ENCODE measurements around the gene DNAH14.
"Not testable (repeated sequence)": the region's sequence is repeated elsewhere in the genome, so short reads cannot be mapped to it uniquely, and the experiment has no call there.

DNA sequence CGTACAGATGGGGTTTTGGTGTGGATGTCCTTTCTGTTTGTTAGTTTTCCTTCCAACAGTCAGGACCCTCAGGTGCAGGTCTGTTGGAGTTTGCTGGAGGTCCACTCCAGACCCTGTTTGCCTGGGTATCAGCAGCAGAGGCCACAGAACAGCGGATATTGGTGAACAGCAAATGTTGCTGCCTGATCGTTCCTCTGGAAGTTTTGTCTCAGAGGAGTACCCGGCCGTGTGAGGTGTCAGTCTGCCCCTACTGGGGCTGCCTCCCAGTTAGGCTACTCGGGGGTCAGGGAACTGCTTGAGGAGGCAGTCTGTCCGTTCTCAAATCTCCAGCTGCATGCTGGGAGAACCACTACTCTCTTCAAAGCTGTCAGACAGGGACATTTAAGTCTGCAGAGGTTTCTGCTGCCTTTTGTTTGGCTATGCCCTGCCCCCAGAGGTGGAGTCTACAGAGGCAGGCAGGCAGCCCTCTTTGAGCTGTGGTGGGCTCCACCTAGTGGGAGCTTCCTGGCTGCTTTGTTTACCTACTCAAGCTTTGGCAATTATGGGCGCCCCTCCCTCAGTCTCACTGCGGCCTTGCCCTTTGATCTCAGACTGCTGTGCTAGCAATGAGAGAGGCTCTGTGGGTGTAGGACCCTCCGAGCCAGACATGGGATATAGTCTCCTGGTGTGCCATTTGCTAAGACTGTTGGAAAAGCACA, 16.3 kb downstream of the DNAH14 start:
- TF ChIP-seq CREB1 (IDR thresholded peaks at IDR 0.05); CREB1 (CRISPR knock-in tag; IDR thresholded peaks at IDR 0.05); ZSCAN29 (IDR thresholded peaks at IDR 0.05); CHD1 (IDR thresholded peaks at IDR 0.05; ENCODE audit: low read length); ELF1 (tag; IDR thresholded peaks at IDR 0.05); CBX2 (IDR thresholded peaks at IDR 0.05; ENCODE audit: insufficient read depth, low read length, poor library complexity, severe bottlenecking); POLR2A (conservative IDR thresholded peaks at IDR 0.05); SAFB2 (IDR thresholded peaks at IDR 0.05; ENCODE audit: borderline replicate concordance, low read depth, low read length, severe bottlenecking); JUNB (CRISPR knock-in tag; conservative IDR thresholded peaks at IDR 0.05): not testable (repeated sequence)
- TF ChIP-seq, protein P1, sequence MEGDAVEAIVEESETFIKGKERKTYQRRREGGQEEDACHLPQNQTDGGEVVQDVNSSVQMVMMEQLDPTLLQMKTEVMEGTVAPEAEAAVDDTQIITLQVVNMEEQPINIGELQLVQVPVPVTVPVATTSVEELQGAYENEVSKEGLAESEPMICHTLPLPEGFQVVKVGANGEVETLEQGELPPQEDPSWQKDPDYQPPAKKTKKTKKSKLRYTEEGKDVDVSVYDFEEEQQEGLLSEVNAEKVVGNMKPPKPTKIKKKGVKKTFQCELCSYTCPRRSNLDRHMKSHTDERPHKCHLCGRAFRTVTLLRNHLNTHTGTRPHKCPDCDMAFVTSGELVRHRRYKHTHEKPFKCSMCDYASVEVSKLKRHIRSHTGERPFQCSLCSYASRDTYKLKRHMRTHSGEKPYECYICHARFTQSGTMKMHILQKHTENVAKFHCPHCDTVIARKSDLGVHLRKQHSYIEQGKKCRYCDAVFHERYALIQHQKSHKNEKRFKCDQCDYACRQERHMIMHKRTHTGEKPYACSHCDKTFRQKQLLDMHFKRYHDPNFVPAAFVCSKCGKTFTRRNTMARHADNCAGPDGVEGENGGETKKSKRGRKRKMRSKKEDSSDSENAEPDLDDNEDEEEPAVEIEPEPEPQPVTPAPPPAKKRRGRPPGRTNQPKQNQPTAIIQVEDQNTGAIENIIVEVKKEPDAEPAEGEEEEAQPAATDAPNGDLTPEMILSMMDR (IDR thresholded peaks at IDR 0.05 in 2 of 3, conservative IDR thresholded peaks at IDR 0.05 in 1 of 3; ENCODE audit: insufficient read depth in 2 of 3, low read depth in 1 of 3, low read length in 3 of 3), result peak in 2 of 3 experiments; percentile 20 to 64; a peak in 4 of 6 replicates
- TF ChIP-seq, protein P2, sequence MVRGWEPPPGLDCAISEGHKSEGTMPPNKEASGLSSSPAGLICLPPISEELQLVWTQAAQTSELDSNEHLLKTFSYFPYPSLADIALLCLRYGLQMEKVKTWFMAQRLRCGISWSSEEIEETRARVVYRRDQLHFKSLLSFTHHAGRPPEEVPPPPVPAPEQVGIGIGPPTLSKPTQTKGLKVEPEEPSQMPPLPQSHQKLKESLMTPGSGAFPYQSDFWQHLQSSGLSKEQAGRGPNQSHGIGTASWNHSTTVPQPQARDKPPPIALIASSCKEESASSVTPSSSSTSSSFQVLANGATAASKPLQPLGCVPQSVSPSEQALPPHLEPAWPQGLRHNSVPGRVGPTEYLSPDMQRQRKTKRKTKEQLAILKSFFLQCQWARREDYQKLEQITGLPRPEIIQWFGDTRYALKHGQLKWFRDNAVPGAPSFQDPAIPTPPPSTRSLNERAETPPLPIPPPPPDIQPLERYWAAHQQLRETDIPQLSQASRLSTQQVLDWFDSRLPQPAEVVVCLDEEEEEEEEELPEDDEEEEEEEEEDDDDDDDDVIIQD (CRISPR knock-in tag; IDR thresholded peaks at IDR 0.05), result not testable (repeated sequence)
- TF ChIP-seq, protein P3, sequence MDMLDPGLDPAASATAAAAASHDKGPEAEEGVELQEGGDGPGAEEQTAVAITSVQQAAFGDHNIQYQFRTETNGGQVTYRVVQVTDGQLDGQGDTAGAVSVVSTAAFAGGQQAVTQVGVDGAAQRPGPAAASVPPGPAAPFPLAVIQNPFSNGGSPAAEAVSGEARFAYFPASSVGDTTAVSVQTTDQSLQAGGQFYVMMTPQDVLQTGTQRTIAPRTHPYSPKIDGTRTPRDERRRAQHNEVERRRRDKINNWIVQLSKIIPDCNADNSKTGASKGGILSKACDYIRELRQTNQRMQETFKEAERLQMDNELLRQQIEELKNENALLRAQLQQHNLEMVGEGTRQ (CRISPR knock-in tag; IDR thresholded peaks at IDR 0.05), result not testable (repeated sequence)
- TF ChIP-seq, protein P4, sequence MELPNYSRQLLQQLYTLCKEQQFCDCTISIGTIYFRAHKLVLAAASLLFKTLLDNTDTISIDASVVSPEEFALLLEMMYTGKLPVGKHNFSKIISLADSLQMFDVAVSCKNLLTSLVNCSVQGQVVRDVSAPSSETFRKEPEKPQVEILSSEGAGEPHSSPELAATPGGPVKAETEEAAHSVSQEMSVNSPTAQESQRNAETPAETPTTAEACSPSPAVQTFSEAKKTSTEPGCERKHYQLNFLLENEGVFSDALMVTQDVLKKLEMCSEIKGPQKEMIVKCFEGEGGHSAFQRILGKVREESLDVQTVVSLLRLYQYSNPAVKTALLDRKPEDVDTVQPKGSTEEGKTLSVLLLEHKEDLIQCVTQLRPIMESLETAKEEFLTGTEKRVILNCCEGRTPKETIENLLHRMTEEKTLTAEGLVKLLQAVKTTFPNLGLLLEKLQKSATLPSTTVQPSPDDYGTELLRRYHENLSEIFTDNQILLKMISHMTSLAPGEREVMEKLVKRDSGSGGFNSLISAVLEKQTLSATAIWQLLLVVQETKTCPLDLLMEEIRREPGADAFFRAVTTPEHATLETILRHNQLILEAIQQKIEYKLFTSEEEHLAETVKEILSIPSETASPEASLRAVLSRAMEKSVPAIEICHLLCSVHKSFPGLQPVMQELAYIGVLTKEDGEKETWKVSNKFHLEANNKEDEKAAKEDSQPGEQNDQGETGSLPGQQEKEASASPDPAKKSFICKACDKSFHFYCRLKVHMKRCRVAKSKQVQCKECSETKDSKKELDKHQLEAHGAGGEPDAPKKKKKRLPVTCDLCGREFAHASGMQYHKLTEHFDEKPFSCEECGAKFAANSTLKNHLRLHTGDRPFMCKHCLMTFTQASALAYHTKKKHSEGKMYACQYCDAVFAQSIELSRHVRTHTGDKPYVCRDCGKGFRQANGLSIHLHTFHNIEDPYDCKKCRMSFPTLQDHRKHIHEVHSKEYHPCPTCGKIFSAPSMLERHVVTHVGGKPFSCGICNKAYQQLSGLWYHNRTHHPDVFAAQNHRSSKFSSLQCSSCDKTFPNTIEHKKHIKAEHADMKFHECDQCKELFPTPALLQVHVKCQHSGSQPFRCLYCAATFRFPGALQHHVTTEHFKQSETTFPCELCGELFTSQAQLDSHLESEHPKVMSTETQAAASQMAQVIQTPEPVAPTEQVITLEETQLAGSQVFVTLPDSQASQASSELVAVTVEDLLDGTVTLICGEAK (IDR thresholded peaks at IDR 0.05), result not testable (repeated sequence)
- TF ChIP-seq, protein P4 (CRISPR knock-in tag; IDR thresholded peaks at IDR 0.05), result not testable (repeated sequence)
- TF ChIP-seq, protein P5, sequence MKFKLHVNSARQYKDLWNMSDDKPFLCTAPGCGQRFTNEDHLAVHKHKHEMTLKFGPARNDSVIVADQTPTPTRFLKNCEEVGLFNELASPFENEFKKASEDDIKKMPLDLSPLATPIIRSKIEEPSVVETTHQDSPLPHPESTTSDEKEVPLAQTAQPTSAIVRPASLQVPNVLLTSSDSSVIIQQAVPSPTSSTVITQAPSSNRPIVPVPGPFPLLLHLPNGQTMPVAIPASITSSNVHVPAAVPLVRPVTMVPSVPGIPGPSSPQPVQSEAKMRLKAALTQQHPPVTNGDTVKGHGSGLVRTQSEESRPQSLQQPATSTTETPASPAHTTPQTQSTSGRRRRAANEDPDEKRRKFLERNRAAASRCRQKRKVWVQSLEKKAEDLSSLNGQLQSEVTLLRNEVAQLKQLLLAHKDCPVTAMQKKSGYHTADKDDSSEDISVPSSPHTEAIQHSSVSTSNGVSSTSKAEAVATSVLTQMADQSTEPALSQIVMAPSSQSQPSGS (CRISPR knock-in tag; IDR thresholded peaks at IDR 0.05), result not testable (repeated sequence)

Data from K562 (cell line).